NT2/D1 (cell line): ENCODE measurements around the gene TAS2R19.
"Not testable (repeated sequence)": the region's sequence is repeated elsewhere in the genome, so short reads cannot be mapped to it uniquely, and the experiment has no call there.

Experiments
- DNase-seq: peaks from one replicate; pipeline ENCODE4 v3.0.0-alpha.2; 2011; ENCODE audit warnings: low read depth, low spot score
- H3K27me3 ChIP-seq: 2 replicates; pipeline ENCODE4 v1.6.0; 2011; ENCODE audit warnings: mild to moderate bottlenecking; ENCODE audit not compliant: insufficient read length, insufficient read depth
- H3K36me3 ChIP-seq: 2 replicates; pipeline ENCODE4 v1.6.1; 2011; ENCODE audit warnings: mild to moderate bottlenecking, low read length, mixed read lengths; ENCODE audit not compliant: insufficient read depth, insufficient read length
- H3K4me1 ChIP-seq: 2 replicates; pipeline ENCODE4 v1.5.1; 2011; ENCODE audit not compliant: insufficient read depth, insufficient read length
- H3K4me3 ChIP-seq: 2 replicates; pipeline ENCODE4 v1.5.1; 2011; ENCODE audit warnings: low read depth; ENCODE audit not compliant: insufficient read length
- H3K9ac ChIP-seq: 2 replicates; pipeline ENCODE4 v1.6.0; 2011; ENCODE audit warnings: low read depth; ENCODE audit not compliant: insufficient read length
- H3K9me3 ChIP-seq: 2 replicates; pipeline ENCODE4 v1.5.1; 2011; ENCODE audit warnings: mild to moderate bottlenecking, low read length; ENCODE audit not compliant: insufficient read depth
- SUZ12 ChIP-seq: IDR thresholded peaks from 2 replicates; pipeline ENCODE4 v1.6.1; 2011; ENCODE audit not compliant: insufficient read length, insufficient read depth; ENCODE audit errors: extremely low read depth
- YY1 ChIP-seq: IDR thresholded peaks from 2 replicates; pipeline ENCODE4 v1.6.1; 2011; ENCODE audit not compliant: insufficient read length, insufficient read depth
- ZNF274 ChIP-seq: IDR thresholded peaks from 2 replicates; pipeline ENCODE4 v1.6.1; 2011; ENCODE audit warnings: mild to moderate bottlenecking, low read depth, low read length

The TAS2R19 gene

GRCh38 chr12:11022520-11022919 lies at the start of gene TAS2R19:
TSS of gene TAS2R19 (minus strand) at chr12:11022620. CDS start at chr12:11022571, 49 bp downstream.
- TF ChIP-seq ZNF274 (no peak), SUZ12 (no peak), YY1 (no peak)
- no peaks in the 10 kb centered on the region for H3K27me3 ChIP-seq

GRCh38 chr12:11071414-11071813 lies 49.0 kb upstream of the TAS2R19 start:
- H3K4me3 ChIP-seq, result no peak overlapping the region

More at GRCh38 chr12:11022520-11022919, at the start of gene TAS2R19:
- DNase-seq, result no peak
- H3K9me3 ChIP-seq, result no peaks in the 10 kb centered on the region
- no peak within 1 kb of the TSS for H3K4me3 ChIP-seq
- H3K4me1 ChIP-seq, result no peaks in the 10 kb centered on the region
- peaks cover 13% of the 10 kb centered on the region for H3K36me3 ChIP-seq
- no peak within 1 kb of the TSS for H3K9ac ChIP-seq

GRCh38 chr12:11070999-11071398 lies 48.6 kb upstream of the TAS2R19 start:
- Histone ChIP-seq H3K4me3 (no peak overlapping the region), H3K9me3 (no peaks in the 10 kb centered on the region), H3K27me3 (no peaks in the 10 kb centered on the region), H3K36me3 (peaks cover 2% of the 10 kb centered on the region), H3K4me1 (no peaks in the 10 kb centered on the region), H3K9ac (no peak overlapping the region)
- DNase-seq, result no peak
- TF ChIP-seq ZNF274 (no peak), SUZ12 (no peak), YY1 (no peak)

More at GRCh38 chr12:11071414-11071813, 49.0 kb upstream of the TAS2R19 start:
- no peaks in the 10 kb centered on the region for H3K4me1 ChIP-seq
- DNase-seq, result no peak
- H3K9me3 ChIP-seq, result no peaks in the 10 kb centered on the region
- peaks cover 2% of the 10 kb centered on the region for H3K36me3 ChIP-seq
- TF ChIP-seq ZNF274 (no peak), YY1 (no peak)
- H3K9ac ChIP-seq, result no peak overlapping the region
- no peaks in the 10 kb centered on the region for H3K27me3 ChIP-seq

GRCh38 chr12:11069854-11070365 lies 47.5 kb upstream of the TAS2R19 start:
- H3K27me3 ChIP-seq, result no peaks in the 10 kb centered on the region
- no peak for DNase-seq
- H3K4me3 ChIP-seq, result no peak overlapping the region
- H3K9ac ChIP-seq, result no peak overlapping the region
- TF ChIP-seq YY1 (no peak), ZNF274 (no peak), SUZ12 (no peak)
- H3K9me3 ChIP-seq, result no peaks in the 10 kb centered on the region
- H3K36me3 ChIP-seq, result peaks cover 2% of the 10 kb centered on the region
- no peaks in the 10 kb centered on the region for H3K4me1 ChIP-seq

GRCh38 chr12:11067514-11067913 lies 45.1 kb upstream of the TAS2R19 start:
- Histone ChIP-seq H3K4me1 (no peaks in the 10 kb centered on the region), H3K27me3 (no peaks in the 10 kb centered on the region), H3K4me3 (no peak overlapping the region), H3K9me3 (no peaks in the 10 kb centered on the region), H3K36me3 (peaks cover 2% of the 10 kb centered on the region), H3K9ac (no peak overlapping the region)
- DNase-seq, result no peak
- TF ChIP-seq ZNF274 (no peak), YY1 (no peak), SUZ12 (no peak)

- not testable (repeated sequence) for H3K9me3 ChIP-seq, DNase-seq, H3K27me3 ChIP-seq, H3K9ac ChIP-seq, H3K4me3 ChIP-seq, H3K36me3 ChIP-seq, H3K4me1 ChIP-seq
Measured at GRCh38 chr12:11062194-11062593, 39.8 kb upstream of the TAS2R19 start, which contains the start of gene TAS2R46. TSS of gene TAS2R46 (minus strand) at chr12:11062294. CDS start at chr12:11062294, 0 bp downstream.

GRCh38 chr12:11059784-11060183 lies 37.4 kb upstream of the TAS2R19 start:
- no peak for DNase-seq
- Histone ChIP-seq H3K36me3 (peaks cover 7% of the 10 kb centered on the region), H3K9ac (no peak overlapping the region), H3K9me3 (no peaks in the 10 kb centered on the region), H3K4me3 (no peak overlapping the region), H3K27me3 (no peaks in the 10 kb centered on the region), H3K4me1 (no peaks in the 10 kb centered on the region)
- no peak for TF ChIP-seq SUZ12
- TF ChIP-seq YY1, result no peak
- TF ChIP-seq ZNF274, result no peak
